Measurements from ENCODE around the gene CARD8.
"Not testable (repeated sequence)": the region's sequence is repeated elsewhere in the genome, so short reads cannot be mapped to it uniquely, and the experiment has no call there.

- TF ChIP-seq CTCF (conservative IDR thresholded peaks at IDR 0.05; ENCODE audit: low read depth, low read length); EZH2phosphoT487 (IDR thresholded peaks at IDR 0.05; ENCODE audit: borderline replicate concordance, low read length); EZH2 (IDR thresholded peaks at IDR 0.05; ENCODE audit: low read length, unreplicated experiment): not testable (repeated sequence)
These were observed 35.7 kb upstream of the CARD8 start for GRCh38 chr19:48291489-48291815.
